A549 (cell line): ENCODE measurements around the gene RIMS1.
"Not testable (repeated sequence)": the region's sequence is repeated elsewhere in the genome, so short reads cannot be mapped to it uniquely, and the experiment has no call there.

Source experiments
- BHLHE40 ChIP-seq: IDR thresholded peaks from 2 replicates; pipeline ENCODE4 v1.6.1; 2012; ENCODE audit warnings: low read depth, low read length, inconsistent platforms
- CTCF ChIP-seq: fragments of >200 bp; sonication (Bioruptor Twin); formaldehyde crosslinking; IDR thresholded peaks from 3 replicates; pipeline ENCODE4 v1.5.1; 2016
- EP300 ChIP-seq, 2 experiments: fragments of >200 bp; sonication (Bioruptor Twin); formaldehyde crosslinking; IDR thresholded peaks; 2 replicates in 1 of 2; 3 replicates in 1 of 2; pipeline ENCODE4 v1.6.1; 2016 to 2017
- POLR2A ChIP-seq: IDR thresholded peaks from 2 replicates; pipeline ENCODE4 v1.6.1; 2012; ENCODE audit warnings: mild to moderate bottlenecking, low read length
- RCOR1 ChIP-seq: fragments of 150-350 bp; IDR thresholded peaks from 2 replicates; pipeline ENCODE4 v1.6.1; 2014; ENCODE audit warnings: antibody characterized with exemption, low read length, low read depth
- RNF2 ChIP-seq: fragments of 200-600 bp; sonication (generic); IDR thresholded peaks from 2 replicates; pipeline ENCODE4 v1.6.1; 2016; ENCODE audit warnings: low read depth, mild to moderate bottlenecking, antibody characterized with exemption, moderate library complexity, borderline replicate concordance
- TFCP2L1 ChIP-seq: fragments of 250-450 bp; sonication (Bioruptor Pico); IDR thresholded peaks from 2 replicates; pipeline ENCODE4 v1.5.0; 2021; ENCODE audit warnings: mild to moderate bottlenecking
- TF ChIP-seq, protein P1 (sequence below): fragments of >200 bp; sonication (Bioruptor Twin); formaldehyde crosslinking; IDR thresholded peaks from 3 replicates; pipeline ENCODE4 v1.6.1; 2016

GRCh38 chr6:72335203-72335602, 448.9 kb downstream of the RIMS1 start:
- not testable (repeated sequence) for TF ChIP-seq CTCF; EP300 (IDR thresholded peaks at IDR 0.05); RNF2; BHLHE40; RCOR1; TFCP2L1 (CRISPR knock-in tag); POLR2A
- TF ChIP-seq, protein P1, sequence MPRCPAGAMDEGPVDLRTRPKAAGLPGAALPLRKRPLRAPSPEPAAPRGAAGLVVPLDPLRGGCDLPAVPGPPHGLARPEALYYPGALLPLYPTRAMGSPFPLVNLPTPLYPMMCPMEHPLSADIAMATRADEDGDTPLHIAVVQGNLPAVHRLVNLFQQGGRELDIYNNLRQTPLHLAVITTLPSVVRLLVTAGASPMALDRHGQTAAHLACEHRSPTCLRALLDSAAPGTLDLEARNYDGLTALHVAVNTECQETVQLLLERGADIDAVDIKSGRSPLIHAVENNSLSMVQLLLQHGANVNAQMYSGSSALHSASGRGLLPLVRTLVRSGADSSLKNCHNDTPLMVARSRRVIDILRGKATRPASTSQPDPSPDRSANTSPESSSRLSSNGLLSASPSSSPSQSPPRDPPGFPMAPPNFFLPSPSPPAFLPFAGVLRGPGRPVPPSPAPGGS = not testable (repeated sequence)
